Urinary bladder (tissue), 4 donors: ENCODE measurements around the gene DMAC2. TPM values are rescaled to one million over a fixed set of nuclear protein-coding genes. Genes with fewer than 3 reads are reported as not detected.

ENCODE experiments used
- DNase-seq: peaks from one replicate; pipeline ENCODE4 v3.0.0-alpha.2; 2015; ENCODE audit errors: extremely low spot score
- H3K27ac ChIP-seq: one replicate; pipeline ENCODE4 v1.5.1; 2013; ENCODE audit warnings: low read depth, mild to moderate bottlenecking, moderate library complexity
- H3K36me3 ChIP-seq: one replicate; pipeline ENCODE4 v1.6.1; 2013; ENCODE audit warnings: mild to moderate bottlenecking, moderate library complexity; ENCODE audit not compliant: insufficient read depth
- H3K4me1 ChIP-seq: one replicate; pipeline ENCODE4 v1.6.1; 2013; ENCODE audit warnings: mild to moderate bottlenecking, moderate library complexity; ENCODE audit not compliant: insufficient read depth
- H3K4me3 ChIP-seq: one replicate; pipeline ENCODE4 v1.5.1; 2013; ENCODE audit warnings: low read depth, low read length
- WGBS: extraction: QIAGEN DNeasy Blood & Tissue Kit; methylation state at CpG from one replicate; pipeline ENCODE4 v1.1.7; 2013; 5-methylcytosine and 5-hydroxymethylcytosine counted together
- polyA plus RNA-seq: library from polyadenylated mRNA; stranded (reverse); fragments of 200-250 nt; gene quantifications from one replicate; pipeline ENCODE4 v1.2.3, GENCODE V29; 2013
- total RNA-seq: library from RNA; depleted of rRNA; stranded (reverse); fragments of >200 nt; gene quantifications from one replicate; pipeline ENCODE4 v1.2.3, GENCODE V29; 2014
- donor health status: healthy with polysubstance abuse.
- donor health status: healthy.

DMAC2 gene
- total and polyA plus RNA-seq, 2 donors = 15.2 to 77.4 TPM

DNA sequence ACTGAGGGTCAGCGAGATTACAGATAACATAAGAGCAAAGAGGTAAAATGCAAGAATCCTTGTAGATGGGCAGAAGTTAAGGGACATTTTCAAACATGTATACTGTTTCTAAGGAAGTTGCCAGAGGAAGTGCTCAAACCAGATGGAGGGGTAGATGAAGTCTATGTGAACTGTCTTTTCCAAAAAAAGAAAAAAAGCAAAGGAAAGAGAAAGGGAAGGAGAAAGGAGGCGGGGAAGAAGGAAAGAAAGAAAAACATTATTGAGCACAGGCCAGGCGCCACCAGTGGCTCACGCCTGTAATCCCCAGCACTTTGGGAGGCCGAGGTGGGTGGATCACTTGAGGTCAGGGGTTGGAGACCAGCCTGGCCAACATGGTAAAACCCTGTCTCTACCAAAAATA is 5.3 kb downstream of the DMAC2 start:
- no peak for DNase-seq
- Histone ChIP-seq H3K36me3 (peaks cover 3% of the 10 kb centered on the region), H3K4me3 (no peak overlapping the region), H3K4me1 (no peaks in the 10 kb centered on the region), H3K27ac (no peak overlapping the region)
- 82% methylated on average over 5 of the region's 5 CpGs for WGBS

DNA sequence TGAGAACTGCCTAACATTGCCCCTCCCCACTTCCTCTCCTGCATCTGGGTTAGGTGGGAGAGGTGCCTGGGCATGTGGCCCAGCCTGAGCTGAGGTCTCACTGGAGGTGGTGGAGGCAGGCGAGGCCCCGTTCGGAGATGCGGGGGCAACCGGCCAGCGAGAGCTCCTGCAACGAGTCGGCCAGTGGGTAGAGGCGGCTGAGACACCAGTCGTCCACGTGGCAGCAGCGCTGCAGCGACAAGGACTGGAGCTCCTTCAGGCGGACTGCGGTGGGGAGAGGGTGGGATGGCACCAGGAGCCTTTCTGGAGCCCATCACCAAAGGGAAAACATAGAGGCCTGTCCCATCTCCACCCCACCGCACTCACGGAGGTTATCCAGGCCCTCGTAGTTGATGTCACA is 6.5 kb downstream of the DMAC2 start:
- 91% methylated on average over 18 of the region's 18 CpGs for WGBS
- DNase-seq = no peak
- Histone ChIP-seq H3K4me1 (no peaks in the 10 kb centered on the region), H3K27ac (no peak overlapping the region), H3K36me3 (peaks cover 3% of the 10 kb centered on the region), H3K4me3 (no peak overlapping the region)

DNA sequence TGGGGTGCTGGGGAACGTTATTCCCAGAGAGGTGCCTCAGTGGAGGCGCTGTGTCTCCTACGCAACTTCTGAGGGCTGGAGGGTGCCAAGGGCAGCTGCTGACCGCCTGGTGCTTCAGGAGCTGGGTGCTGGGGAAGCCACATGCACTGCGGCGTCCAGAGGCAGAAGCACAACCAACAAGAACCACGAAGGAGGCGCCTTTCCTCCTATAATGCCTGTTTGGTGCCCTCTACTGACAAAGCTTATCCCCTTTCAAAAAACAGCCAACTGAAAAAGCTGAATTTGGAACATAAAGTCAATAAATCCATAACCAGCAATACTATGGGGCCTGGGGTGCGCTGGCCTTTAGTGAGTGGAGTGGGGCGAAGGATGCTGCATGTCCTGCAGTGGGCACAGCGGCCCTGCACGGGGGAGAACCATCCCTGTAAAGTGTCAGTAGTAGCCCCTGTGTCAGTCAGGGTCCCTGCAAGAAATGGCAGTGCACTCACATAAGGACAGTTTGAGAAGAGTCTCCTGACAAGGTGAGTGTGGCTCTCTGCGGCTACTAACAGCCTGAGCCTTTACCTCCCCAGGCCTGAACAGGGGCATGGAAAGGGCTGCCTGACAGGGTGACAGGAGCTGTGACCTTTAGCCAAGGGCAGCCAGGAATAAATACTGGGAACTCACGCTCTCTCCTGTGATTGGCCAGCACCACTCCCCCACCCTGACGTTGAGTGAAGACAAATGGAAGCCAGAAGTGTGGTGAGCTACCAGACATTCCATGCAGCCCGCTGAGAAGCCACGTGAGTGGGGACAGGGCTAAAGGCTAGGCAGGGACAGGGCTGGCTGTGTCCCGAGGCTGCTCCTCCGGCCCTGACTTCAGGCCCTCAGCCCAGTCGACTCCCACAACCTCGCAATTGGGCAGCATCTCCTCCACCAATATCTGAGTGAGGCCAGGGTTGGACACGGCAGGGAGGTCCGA is 8.0 kb downstream of the DMAC2 start:
- no peak overlapping the region for H3K4me3 ChIP-seq
- no peak for DNase-seq
- 69% methylated on average over 23 of the region's 23 CpGs for WGBS
- peaks cover 3% of the 10 kb centered on the region for H3K36me3 ChIP-seq
- no peaks in the 10 kb centered on the region for H3K4me1 ChIP-seq
- no peak overlapping the region for H3K27ac ChIP-seq

DNA sequence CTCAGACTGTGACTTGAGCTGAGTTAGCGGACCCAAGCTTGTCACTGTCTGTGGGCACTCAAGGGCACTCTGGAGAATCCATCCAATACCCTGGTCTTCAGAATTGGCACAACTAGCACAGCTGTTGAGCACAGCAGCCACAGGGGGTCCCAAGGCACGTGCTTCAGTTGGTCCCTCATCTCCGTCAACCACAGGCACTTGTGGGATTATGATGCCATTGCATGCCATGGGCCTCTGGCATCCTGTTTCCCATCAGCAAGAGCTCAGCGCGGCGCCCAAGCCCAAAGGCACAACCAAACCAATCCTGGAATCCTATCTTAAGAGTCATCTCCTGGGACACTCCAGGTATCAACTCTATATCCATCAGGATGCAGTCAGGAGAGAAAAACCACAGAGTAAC is 8.8 kb downstream of the DMAC2 start:
- Histone ChIP-seq H3K4me3 (no peak overlapping the region), H3K27ac (no peak overlapping the region)
- WGBS = 91% methylated on average over 6 of the region's 6 CpGs

DNA sequence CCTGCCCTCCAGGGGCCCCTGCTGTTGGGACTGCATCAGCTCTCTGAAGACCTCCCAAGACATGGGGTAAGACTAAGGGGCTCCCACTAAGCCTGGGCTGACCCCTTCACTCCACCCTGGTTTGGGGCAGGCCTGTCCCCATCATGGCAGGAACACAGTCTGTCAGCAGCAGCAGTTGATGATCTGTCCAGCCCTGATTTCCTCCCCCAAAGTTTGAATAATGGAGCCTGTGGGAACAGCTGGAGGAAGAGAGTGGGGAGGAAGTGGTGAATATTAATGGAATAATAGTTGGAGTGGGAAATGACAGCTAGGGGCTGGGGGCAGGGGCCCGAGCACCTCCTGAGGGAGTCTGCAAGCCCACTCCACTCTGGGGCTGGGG is 11.2 kb downstream of the DMAC2 start:
- Histone ChIP-seq H3K36me3 (peaks cover 6% of the 10 kb centered on the region), H3K4me1 (no peaks in the 10 kb centered on the region), H3K27ac (peak overlapping the region; percentile 88), H3K4me3 (no peak overlapping the region)
- DNase-seq = no peak
- WGBS = 59% methylated on average over 1 of the region's 1 CpG

More for the DNA sequence above, 8.8 kb downstream of the DMAC2 start:
- Histone ChIP-seq H3K4me1 (no peaks in the 10 kb centered on the region), H3K36me3 (peaks cover 3% of the 10 kb centered on the region)
- DNase-seq = no peak

DNA sequence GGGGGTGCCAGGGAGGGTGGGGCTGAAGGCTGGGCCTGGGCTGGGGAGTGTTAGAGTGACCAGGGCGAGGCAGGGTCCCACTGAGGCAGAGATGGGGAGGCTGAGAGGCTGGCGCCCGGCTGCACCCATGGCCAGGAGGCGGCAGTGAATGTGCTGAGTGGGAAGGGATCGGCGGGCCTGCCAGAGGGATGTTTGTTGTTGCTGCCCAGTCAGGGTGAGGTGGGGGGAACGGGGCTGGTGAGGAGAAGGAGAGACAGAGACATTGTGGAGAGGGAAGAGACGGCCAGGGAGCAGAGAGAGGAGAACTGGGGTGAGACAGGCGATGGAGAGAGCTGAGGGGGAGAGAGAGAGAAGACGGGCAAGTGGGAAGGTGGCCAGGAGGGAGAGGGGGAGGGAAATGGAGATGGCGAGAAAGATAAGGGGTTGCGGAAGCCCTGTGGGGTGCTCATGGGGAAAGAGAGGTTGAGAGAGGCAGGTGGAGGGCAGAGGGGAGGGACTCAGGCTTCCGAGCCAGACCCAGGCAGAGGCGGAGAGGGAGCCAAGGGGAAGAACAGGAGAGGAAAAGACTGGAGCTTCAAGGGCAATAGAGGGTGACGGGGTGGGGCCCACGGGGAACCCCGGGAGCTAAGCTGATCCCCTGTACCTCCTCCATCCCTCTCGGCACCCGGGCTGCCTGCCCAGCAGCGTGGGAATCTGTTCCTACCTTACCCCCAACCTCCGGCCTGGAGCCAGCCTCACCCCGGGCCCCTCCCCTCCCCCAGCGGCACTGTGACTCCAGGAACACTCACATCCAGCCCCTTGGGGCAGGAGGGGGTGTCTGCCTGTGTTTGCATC is 11.8 kb downstream of the DMAC2 start:
- H3K4me1 ChIP-seq = no peaks in the 10 kb centered on the region
- H3K36me3 ChIP-seq = peaks cover 2% of the 10 kb centered on the region
- H3K4me3 ChIP-seq = peak overlapping the region; percentile 35
- no peak for DNase-seq
- peak overlapping the region; percentile 88 for H3K27ac ChIP-seq
- 4% methylated on average over 23 of the region's 23 CpGs for WGBS

DNA sequence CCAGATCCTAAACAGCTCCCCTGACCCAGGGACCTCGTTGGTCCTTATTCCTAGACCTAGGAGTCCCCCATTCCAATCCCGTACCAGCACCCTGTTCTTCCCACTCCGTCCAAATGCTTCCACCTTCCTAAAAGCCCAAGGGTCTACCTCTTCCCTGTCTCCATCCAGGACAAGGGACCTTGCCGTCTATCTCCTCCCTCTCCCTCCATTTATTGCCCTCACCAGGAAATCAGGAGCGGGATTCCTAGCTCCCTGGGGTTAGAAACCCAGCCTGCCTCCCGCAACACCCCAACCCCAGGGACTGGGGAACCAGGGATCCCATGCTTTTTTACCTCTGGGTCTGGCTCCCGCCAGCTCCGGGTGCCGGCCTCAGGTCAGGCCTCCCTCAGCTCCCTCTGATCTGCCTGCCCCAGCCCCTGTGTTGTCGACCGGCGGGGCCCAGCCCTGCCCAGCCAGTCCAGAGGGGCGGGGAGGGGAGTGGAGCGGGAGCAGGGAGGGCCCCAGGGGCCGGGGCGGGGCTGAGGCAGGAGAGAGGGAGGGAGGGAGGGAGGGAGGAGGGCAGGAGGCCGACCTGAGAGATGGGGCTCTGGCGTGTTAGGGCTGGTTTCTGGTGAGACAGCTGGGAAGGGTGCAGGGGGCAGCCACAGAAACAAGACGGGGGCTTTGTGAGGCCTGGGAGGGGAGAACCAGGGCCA is 12.6 kb downstream of the DMAC2 start, which contains the start of gene B3GNT8:
B3GNT8 (minus strand) TSS at position 423 of the 695 bp plus-strand sequence. CDS start 596 bp downstream, outside the sequence.
- no peaks in the 10 kb centered on the region for H3K4me1 ChIP-seq

DNA sequence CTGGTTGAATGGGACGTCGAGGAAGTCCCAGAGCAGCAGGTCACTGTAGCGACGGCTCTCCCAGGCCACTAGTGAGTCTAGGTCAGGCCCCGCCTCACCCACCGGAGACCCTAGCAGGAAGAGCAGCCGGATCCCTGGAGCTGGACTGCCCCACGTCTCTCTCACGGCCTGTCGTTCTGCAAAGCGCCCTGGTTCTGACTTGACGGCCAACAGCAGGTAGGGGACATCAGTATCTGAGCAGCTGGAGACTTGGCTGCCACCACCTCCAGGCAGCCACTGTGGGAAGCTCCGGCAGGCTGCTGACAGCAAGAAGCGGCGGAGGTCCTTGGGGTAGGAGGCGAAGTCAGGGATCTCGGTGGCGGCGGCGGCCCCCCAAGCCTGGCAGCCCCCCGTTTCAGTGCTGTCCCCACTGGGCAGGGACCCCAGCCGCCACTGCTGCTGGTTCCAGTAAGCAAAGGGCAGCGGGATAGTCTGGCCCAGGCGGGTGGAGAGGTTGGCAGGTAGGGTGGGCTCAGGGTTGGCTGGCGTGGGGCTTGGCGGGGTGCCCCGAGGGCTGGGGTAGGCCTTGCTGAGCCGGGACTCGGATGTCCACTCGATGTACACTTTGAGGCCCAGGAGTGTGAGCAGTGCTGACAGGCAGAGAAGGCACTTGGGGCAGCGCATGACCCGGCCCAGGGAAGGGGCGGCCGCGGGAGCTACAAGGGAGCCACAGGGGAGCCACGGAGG is 13.4 kb downstream of the DMAC2 start:
- Histone ChIP-seq H3K36me3 (peaks cover 2% of the 10 kb centered on the region), H3K4me3 (peak overlapping the region; percentile 35), H3K4me1 (no peaks in the 10 kb centered on the region), H3K27ac (no peak overlapping the region)
- no peak for DNase-seq
- WGBS = 78% methylated on average over 36 of the region's 36 CpGs

More for the DNA sequence above, 12.6 kb downstream of the DMAC2 start, which contains the start of gene B3GNT8:
- 9% methylated on average over 19 of the region's 19 CpGs for WGBS
- Histone ChIP-seq H3K4me3 (peak within 1 kb of the TSS; percentile 35), H3K27ac (peak within 1 kb of the TSS; percentile 88), H3K36me3 (peaks cover 2% of the 10 kb centered on the region)
- DNase-seq = peak; percentile 66

DNA sequence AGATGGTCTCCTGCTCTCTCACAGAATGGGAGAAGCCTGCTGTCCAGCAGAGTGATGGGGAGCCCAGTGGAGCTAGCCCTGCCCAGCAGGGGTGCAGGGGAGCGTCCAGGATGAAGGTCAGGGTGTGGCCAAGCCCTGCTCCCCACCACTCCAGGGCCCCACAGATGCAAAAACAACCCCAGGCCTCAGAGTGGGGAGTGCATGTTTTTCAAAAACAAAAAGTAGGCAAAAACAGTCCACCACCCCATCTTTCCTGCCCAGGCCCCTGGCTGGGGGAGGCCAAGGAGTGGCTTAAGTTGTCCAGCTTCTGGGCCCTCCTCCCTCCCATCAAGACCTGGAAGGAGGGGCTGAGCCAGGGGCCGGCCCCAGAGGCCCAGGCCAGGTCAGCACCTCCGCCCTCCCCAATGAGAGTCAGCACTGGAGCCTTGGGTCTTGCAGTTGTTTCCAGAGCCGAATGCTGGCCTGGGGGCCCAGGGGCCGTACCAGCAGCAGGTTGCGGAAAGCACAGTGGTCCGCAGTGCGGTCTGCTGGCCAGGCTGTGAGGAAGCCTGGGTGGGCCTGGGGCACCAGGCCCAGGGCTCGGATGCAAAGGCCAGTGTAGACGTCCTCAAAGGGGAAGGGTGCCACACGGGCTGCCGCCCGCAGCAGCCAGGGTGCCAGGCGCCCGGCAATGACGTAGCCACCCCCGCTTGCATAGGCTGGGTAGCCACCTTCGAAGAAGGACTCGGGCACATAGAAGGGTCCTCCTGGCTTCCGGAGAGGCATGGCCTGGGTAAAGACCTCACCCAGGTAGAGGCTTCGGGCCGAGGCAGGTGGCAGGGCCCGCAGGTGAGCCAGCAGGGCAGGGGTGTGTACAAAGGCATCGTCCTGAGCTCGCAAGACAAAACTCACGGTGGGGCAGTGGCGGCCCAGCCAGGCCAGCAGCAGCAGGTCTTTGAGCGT is 14.3 kb downstream of the DMAC2 start:
- Histone ChIP-seq H3K27ac (no peak overlapping the region), H3K4me1 (no peaks in the 10 kb centered on the region), H3K36me3 (peaks cover 2% of the 10 kb centered on the region), H3K4me3 (no peak overlapping the region)
- 91% methylated on average over 28 of the region's 28 CpGs for WGBS
- no peak for DNase-seq

DNA sequence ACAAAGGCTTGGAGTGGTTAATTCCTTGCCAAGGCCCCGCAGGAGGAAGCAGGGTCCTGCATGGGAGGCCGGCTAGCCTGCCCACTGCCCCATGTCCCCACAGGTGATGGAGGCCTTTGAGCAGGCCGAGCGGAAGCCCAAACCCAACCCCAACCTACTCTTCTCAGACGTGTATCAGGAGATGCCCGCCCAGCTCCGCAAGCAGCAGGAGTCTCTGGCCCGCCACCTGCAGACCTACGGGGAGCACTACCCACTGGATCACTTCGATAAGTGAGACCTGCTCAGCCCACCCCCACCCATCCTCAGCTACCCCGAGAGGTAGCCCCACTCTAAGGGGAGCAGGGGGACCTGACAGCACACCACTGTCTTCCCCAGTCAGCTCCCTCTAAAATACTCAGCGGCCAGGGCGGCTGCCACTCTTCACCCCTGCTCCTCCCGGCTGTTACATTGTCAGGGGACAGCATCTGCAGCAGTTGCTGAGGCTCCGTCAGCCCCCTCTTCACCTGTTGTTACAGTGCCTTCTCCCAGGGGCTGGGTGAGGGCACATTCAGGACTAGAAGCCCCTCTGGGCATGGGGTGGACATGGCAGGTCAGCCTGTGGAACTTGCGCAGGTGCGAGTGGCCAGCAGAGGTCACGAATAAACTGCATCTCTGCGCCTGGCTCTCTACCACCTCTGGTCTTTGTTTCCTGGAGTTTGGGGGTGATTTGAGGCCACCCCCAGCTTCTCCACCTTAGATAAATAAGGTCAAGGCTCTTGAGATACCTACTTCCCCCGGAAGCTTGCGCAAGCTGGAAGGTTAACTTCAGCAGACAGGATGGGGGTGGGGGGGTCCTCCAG is 15.2 kb downstream of the DMAC2 start:
- Histone ChIP-seq H3K4me3 (no peak overlapping the region), H3K36me3 (peaks cover 2% of the 10 kb centered on the region), H3K27ac (no peak overlapping the region), H3K4me1 (no peaks in the 10 kb centered on the region)
- DNase-seq = no peak
- 87% methylated on average over 21 of the region's 21 CpGs for WGBS

DNA sequence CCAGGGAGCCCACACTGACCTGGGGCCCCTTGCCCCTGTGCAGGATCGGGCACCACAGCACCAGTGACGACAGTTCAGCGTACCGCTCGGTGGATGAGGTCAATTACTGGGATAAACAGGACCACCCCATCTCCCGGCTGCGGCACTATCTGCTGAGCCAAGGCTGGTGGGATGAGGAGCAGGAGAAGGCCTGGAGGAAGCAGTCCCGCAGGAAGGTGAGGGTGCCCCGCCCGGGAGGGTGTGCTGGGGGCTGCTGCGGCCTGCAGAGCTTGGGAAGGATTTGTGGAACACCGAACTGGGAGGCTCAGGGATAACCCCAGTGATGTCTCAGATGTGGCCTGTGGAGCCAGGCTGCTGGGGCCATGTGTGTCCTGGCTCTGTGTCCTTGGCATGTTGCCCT is 16.8 kb downstream of the DMAC2 start:
- Histone ChIP-seq H3K4me3 (no peak overlapping the region), H3K27ac (no peak overlapping the region), H3K4me1 (no peaks in the 10 kb centered on the region), H3K36me3 (peaks cover 2% of the 10 kb centered on the region)
- WGBS = 93% methylated on average over 12 of the region's 12 CpGs
- no peak for DNase-seq
